Osteocyte (in vitro differentiated cells): ENCODE results near the gene GPC6. TPM values are rescaled to one million over a fixed set of nuclear protein-coding genes. Genes with fewer than 3 reads are reported as not detected.

Experiments used
- DNase-seq: peaks from one replicate; pipeline ENCODE4 v3.0.0; 2021; ENCODE audit warnings: mixed read lengths; ENCODE audit not compliant: unreplicated experiment; ENCODE audit errors: extremely low spot score
- H3K27ac Mint-ChIP-seq: one replicate; pipeline ENCODE4 v1.8.0; 2021; ENCODE audit warnings: mild to moderate bottlenecking, mixed read lengths; ENCODE audit not compliant: unreplicated experiment
- H3K27me3 Mint-ChIP-seq: one replicate; pipeline ENCODE4 v1.8.0; 2021; ENCODE audit warnings: mixed read lengths; ENCODE audit not compliant: unreplicated experiment
- H3K36me3 Mint-ChIP-seq: one replicate; pipeline ENCODE4 v1.8.0; 2021; ENCODE audit warnings: mixed read lengths; ENCODE audit not compliant: unreplicated experiment
- H3K4me1 Mint-ChIP-seq: one replicate; pipeline ENCODE4 v1.8.0; 2021; ENCODE audit warnings: mixed read lengths; ENCODE audit not compliant: unreplicated experiment
- H3K4me3 Mint-ChIP-seq: one replicate; pipeline ENCODE4 v1.8.0; 2021; ENCODE audit warnings: mild to moderate bottlenecking, moderate library complexity, mixed read lengths; ENCODE audit not compliant: unreplicated experiment
- H3K9me3 Mint-ChIP-seq: one replicate; pipeline ENCODE4 v1.8.0; 2021; ENCODE audit warnings: mixed read lengths; ENCODE audit not compliant: unreplicated experiment
- total RNA-seq: library from RNA; stranded (reverse); gene quantifications from 2 replicates; pipeline ENCODE4 v1.2.1, GENCODE V29; 2021
- TF ChIP-seq, protein P1 (sequence below): fragments of 200-600 bp; sonication (generic); IDR thresholded peaks from 2 replicates; pipeline ENCODE4 v1.5.0; 2021; ENCODE audit warnings: antibody characterized with exemption, mild to moderate bottlenecking, moderate library complexity

The GPC6 gene
- total RNA-seq, 1 donor from 2014 or later = 125 TPM

GRCh38 chr13:93872376-93872775 lies 645.8 kb downstream of the GPC6 start:
- Mint-ChIP-seq H3K27me3 (no peaks in the 10 kb centered on the region), H3K9me3 (no peaks in the 10 kb centered on the region), H3K36me3 (peaks cover 11% of the 10 kb centered on the region), H3K4me1 (peaks cover 30% of the 10 kb centered on the region), H3K4me3 (no peak overlapping the region), H3K27ac (no peak overlapping the region)
- no peak for DNase-seq
- TF ChIP-seq, protein P1, sequence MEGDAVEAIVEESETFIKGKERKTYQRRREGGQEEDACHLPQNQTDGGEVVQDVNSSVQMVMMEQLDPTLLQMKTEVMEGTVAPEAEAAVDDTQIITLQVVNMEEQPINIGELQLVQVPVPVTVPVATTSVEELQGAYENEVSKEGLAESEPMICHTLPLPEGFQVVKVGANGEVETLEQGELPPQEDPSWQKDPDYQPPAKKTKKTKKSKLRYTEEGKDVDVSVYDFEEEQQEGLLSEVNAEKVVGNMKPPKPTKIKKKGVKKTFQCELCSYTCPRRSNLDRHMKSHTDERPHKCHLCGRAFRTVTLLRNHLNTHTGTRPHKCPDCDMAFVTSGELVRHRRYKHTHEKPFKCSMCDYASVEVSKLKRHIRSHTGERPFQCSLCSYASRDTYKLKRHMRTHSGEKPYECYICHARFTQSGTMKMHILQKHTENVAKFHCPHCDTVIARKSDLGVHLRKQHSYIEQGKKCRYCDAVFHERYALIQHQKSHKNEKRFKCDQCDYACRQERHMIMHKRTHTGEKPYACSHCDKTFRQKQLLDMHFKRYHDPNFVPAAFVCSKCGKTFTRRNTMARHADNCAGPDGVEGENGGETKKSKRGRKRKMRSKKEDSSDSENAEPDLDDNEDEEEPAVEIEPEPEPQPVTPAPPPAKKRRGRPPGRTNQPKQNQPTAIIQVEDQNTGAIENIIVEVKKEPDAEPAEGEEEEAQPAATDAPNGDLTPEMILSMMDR = no peak

DNA sequence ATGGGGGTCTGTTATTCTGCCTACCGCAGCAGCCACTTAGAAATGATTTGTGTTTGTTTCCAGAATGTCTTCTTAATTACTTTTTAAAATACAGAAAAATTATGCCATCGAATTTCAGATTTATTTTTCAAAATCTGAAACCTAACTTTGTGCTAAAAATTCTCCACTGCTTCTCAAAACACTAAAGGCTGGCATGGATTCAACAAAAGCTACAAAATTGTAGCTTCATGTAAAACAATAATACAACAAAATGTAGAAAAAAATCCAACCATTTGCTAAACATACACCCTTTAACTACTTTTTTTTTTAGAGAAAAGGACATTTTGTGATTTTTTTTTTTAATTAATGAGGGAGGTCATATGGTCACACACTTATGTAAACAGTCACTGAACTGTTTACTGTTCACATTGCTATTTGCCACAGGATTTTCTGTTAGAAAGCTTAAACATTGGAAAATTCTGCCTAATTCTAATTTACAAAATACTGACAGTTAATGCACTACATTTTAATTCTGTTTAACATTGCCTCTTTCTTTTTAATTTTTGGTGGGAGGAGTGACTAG lies 646.3 kb downstream of the GPC6 start:
- DNase-seq = no peak
- H3K4me1 Mint-ChIP-seq = peaks cover 30% of the 10 kb centered on the region
- H3K9me3 Mint-ChIP-seq = no peaks in the 10 kb centered on the region
- no peaks in the 10 kb centered on the region for H3K27me3 Mint-ChIP-seq
- no peak overlapping the region for H3K27ac Mint-ChIP-seq
- H3K4me3 Mint-ChIP-seq = no peak overlapping the region
- TF ChIP-seq, protein P1 = no peak
- peaks cover 15% of the 10 kb centered on the region for H3K36me3 Mint-ChIP-seq

- peaks cover 12% of the 10 kb centered on the region for H3K36me3 Mint-ChIP-seq
- no peak for DNase-seq
- H3K27me3 Mint-ChIP-seq = no peaks in the 10 kb centered on the region
- TF ChIP-seq, protein P1 = no peak
- peaks cover 26% of the 10 kb centered on the region for H3K4me1 Mint-ChIP-seq
- no peak overlapping the region for H3K4me3 Mint-ChIP-seq
- no peak overlapping the region for H3K27ac Mint-ChIP-seq
- H3K9me3 Mint-ChIP-seq = peaks cover 4% of the 10 kb centered on the region
Observed at GRCh38 chr13:93875547-93875946, 648.9 kb downstream of the GPC6 start.

DNA sequence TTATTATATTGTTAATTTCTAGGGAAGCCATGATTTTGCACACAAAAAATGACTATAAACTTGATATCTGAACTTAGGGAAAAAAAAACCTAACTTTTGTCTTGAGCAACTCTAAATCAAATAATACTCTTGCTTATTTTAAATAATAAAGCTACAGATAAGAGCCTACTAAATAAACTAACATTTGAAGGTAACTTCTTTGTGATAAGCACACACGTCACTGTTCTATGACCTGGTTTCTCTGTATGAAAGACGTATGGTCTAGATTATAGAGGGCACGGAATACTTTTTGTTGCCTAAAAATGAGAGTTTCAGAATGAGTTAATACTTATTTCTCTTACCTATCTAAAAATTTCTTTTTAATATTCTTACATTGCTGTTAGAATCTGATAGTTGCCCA lies 649.6 kb downstream of the GPC6 start:
- Mint-ChIP-seq H3K4me3 (no peak overlapping the region), H3K36me3 (peaks cover 12% of the 10 kb centered on the region), H3K27me3 (no peaks in the 10 kb centered on the region), H3K9me3 (peaks cover 4% of the 10 kb centered on the region), H3K27ac (no peak overlapping the region), H3K4me1 (peaks cover 26% of the 10 kb centered on the region)
- TF ChIP-seq, protein P1 = no peak
- DNase-seq = no peak

GRCh38 chr13:93878675-93879074 lies 652.1 kb downstream of the GPC6 start:
- TF ChIP-seq, protein P1 = no peak
- DNase-seq = no peak

More at GRCh38 chr13:93878675-93879074, 652.1 kb downstream of the GPC6 start:
- Mint-ChIP-seq H3K27me3 (no peaks in the 10 kb centered on the region), H3K27ac (no peak overlapping the region), H3K4me1 (peaks cover 17% of the 10 kb centered on the region), H3K9me3 (peaks cover 4% of the 10 kb centered on the region), H3K36me3 (peaks cover 12% of the 10 kb centered on the region), H3K4me3 (no peak overlapping the region)
